HK-2 (cell line): ENCODE results near the gene TMEM63A.
"Not testable (repeated sequence)": the region's sequence is repeated elsewhere in the genome, so short reads cannot be mapped to it uniquely, and the experiment has no call there.

Source experiments
- DNase-seq: peaks from one replicate; pipeline ENCODE4 v3.0.0-alpha.2; 2018; ENCODE audit not compliant: unreplicated experiment

The TMEM63A gene

DNA sequence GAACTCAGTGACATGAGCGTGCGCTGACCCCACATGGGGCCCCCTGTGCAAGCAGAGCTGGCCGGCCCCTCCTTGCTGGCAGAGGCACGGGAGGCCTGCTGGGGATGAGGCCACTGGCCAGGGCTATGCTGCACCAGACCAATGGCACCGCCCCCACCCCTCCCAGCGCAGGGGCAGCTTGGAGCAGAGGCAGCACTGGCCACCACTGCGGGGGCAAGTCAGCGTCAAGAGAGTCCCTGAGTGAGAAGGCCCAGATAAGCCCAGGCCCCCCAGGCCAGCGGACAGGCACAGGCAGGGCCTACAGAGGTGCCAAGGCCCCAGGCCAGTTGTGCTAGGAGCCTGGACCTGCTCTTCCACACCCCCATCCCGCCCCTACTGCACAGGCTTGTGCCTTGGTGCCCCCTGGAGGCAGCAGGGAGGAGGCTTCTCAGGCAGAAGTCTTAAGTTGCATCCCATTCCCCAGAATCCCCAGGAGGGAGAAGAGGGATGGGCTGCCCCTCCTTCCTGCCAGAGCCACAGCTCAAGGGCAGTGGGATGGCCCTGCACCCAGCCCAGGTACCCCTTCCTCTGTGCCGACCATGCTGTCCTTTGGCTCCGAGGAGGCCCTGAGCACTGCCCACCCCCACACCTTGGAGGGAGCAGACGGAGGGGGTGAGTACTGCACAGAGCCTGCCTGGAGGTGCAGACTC is 36.5 kb downstream of the TMEM63A start:
- DNase-seq, result peak; percentile 79

DNA sequence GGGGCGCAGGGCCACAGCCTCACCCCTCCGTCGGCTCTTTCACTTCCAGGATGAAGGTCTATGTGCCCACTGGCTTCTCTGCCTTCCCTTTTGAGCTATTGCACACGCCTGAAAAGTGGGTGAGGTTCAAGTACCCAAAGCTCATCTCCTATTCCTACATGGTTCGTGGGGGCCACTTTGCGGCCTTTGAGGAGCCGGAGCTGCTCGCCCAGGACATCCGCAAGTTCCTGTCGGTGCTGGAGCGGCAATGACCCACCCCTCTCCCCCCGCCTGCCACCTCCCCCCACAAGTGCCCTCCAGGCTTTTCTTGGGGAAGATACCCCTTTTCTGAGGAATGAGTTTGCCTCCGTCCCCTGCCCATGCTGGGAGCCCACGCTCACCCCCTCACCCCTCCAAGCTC is 37.1 kb downstream of the TMEM63A start:
- no peak for DNase-seq

DNA sequence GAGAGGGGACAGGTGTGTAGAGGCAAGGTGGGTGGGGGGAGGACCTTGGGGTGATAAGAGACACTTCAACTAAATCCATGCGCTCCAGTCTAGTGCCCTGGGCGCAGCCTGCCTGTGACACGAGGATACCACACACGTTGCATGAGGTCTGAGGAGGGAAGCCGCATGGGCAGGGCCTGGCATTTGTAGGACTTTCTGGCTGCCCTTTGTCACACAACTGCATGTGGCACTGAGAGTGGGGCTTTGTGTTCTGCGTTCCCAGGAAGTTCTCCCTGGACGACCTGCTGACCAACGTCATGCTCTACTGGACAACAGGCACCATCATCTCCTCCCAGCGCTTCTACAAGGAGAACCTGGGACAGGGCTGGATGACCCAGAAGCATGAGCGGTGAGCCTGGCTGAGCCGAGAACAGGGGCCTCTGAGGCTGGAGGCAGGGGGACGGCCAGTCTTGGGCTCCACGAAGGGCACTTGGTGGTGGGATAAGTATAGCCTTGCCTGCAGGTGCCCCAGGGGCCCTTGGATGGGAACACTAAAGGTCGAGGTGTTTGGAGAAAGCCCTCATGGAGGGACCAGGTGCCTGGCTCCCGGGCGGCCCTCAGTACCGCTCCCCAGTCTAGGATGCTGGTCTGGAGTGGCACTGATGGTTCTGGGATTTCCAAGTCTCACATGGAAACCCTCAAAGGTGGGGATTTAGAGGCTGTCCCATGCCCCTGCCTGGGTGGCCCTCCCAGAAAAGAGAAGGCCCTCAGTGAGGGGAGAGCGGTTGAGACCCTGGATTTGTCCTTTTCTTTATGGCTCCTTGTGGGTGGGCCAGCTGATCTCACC is 37.7 kb downstream of the TMEM63A start:
- no peak for DNase-seq

DNA sequence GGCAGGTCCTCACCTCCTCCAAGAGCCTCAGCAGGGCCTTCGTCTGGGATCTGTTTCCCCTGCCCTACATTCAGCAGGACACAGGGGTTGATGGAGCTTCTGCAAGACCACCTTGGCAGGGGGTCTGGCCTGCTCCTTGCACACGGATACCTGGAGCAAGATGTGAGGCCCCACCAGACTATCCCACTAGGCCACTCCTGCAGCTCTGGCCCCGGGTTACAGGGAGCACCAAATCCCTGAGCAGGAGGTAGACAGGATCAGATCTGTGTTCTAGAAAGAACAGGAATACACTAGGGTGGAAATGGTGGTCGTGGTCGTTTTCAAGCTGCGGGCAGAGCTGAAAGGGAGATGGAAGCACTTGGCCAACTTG is 38.8 kb downstream of the TMEM63A start:
- DNase-seq, result no peak

DNA sequence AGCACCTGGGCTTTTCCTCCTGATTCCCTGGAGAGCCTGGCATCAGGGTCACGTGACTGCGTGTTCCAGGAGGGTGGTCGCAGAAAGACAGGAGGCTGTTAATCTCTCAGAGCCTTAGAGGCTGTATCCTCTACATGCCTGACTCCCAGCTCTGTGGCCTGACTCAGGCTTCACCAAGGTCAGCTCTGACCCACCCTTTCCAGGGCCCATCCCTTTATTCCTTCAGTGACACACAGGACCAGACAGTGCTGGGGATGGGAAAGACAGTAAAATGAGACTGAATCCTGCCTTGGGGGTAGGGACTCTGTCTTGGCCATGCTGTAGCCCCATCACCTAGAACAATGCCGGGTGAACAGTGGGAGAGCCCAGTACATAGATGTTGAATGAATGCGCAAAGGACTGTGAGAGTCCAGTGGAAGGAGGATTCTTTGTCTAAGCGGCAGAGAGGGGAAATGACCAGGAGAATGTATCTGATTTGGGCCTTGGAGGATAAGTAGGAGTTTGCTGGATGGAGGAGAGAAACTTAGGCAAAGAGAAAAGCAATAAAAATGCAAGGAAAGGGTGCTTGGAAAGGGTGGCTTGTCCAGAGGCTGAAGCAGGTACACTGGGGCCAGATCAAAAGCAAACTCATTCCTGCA is 39.3 kb downstream of the TMEM63A start:
- DNase-seq, result no peak

DNA sequence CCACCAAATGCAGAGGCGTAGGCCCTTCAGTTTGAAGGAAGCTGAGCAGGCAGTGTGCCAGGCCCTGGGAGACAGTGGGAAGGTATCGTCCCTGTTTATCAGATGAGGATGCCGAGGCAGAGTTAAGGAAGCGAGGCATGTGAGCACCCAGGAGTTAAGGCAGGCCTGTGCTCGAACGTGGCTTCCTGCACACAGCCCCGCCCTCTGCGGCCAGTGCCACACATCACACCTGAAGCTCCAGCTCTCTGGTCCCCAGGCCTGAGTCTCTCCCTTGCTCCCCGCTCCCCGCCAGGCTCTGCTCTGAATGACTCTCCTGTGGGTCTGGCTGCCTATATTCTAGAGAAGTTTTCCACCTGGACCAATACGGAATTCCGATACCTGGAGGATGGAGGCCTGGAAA is 40.1 kb downstream of the TMEM63A start:
- DNase-seq, result no peak

DNA sequence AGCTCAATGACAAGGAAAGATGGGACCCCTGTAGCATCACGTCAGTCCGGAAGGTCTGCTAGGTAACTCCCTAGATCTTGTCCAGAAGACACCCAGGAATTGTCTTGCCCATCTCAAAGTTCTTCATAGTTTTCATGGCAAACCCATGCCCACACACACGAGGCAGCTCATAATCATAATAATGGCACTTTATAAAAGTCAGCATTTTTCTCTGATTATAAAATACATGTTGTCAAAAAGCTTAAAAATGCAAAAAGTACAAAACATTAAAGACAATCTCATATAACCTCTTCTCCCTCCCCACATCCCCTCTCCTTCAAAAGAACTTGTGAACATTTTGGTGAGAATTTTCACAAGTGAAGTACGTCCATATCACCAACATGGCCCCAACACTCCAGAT is 41.5 kb downstream of the TMEM63A start:
- no peak for DNase-seq

DNA sequence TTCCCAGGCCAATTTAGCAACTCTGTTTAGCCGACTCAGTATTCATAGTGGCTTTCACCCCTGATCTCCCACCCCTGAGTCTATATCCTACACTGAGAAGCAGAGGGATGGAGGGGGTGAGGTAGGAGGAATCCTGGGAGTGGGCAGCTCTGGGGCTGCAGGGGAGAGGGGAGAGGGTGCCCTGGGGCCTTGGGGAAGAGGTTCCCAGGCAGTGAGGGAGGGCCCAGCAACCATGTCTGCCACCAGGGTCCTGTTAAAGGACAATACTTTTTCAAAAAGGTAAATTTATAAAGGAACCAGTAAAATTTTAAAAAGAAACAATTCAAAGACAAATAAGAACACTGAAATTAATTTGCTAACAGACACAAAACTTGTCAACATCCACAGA is 42.0 kb downstream of the TMEM63A start:
- DNase-seq, result no peak

DNA sequence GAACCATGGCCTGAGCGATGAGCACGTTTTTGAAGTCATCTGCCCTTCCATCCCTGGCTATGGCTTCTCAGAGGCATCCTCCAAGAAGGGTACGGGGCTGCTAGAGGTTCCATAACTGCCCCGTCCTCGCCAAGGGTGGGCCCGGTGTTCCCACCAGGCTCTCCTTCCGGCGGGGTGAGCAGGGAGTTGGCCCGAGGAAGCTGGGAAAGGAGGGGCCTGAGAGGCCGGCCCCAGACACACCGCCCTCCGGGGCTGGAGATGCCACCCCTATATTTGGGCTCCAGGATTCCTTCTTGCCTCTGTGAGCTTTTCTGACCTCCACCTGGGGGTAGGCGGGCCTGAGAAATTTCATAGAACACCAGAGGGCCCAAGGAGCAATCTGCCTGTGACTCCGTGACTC is 43.4 kb downstream of the TMEM63A start:
- no peak for DNase-seq

DNA sequence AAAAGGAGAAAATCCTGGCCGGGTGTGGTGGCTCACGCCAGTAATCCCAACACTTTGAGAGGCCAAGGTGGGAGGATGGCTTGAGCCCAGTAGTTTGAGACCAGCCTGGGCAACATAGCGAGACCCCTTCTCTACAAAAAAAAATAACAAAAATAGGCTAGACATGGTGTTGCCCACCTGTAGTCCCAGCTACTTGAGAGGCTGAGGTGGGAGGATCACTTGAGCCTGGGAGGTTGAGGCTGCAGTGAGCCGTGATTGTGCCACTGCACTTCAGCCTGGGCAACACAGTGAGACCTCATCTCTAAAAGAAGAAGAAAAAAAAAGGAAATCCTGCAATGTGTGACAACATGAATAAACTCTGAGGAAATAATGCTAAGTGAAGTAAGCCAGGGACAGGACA is 45.9 kb downstream of the TMEM63A start:
- not testable (repeated sequence) for DNase-seq

DNA sequence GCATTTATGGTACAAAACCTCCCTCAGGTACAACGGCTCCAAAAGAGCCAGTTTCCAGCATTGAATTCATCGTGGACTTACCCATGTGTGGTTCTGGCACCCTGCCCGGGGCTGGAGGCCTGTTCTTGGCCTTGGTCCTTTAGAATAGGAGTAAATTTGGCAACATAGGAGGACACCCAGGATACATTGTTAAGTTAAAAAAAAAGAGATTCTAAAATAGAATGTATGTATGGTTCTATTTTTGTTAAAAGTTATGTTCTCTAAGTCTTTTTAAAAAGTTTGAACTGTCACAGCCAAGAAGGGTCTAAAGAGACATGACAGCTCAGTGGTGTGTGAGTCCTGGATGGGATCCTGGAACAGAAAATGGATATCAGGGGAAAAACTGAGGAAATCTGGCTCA is 46.3 kb downstream of the TMEM63A start:
- DNase-seq, result no peak

DNA sequence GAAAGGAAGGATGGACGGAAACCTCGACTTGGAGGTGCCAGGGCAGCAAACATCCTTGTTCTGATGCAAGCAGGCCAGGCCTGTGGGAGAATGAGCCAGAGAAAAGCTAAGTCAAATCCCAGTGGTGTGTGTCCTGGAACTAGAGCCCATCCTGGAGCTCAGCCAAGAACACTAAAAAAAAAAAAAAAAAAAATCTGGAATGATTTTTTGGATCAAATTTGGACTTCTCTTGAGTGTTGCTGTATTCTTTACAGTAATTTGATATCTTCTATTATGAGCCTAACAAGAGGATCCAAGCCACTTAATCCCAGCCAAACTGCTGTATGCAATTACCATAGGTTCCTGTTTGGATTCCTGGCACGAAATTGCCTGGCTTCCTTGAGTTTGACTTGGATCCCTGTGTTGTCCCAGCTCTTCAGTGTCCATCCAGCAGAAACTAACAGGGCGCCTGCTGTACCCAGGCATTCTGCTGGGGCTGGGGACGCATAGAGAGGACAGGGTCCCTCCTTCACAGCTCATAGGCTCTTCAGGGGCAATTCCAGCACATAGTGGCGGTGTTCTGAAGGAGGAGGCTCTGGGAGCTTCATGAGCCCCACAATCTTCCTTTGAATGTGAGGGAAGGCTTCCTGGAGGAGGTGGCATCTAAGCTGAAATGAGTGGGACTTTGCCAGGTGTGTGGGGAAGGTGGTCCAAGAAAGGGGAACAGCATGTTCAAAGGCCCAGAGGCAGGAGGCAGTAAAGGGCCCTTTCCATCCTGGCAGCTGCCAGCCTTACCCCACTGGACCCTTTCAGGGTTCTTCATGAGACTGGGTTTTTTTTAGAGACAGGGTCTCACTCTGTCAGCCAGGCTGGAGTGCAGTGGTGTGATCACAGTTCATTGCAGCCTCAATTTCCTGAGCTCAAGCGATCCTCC is 47.5 kb downstream of the TMEM63A start:
- no peak for DNase-seq

DNA sequence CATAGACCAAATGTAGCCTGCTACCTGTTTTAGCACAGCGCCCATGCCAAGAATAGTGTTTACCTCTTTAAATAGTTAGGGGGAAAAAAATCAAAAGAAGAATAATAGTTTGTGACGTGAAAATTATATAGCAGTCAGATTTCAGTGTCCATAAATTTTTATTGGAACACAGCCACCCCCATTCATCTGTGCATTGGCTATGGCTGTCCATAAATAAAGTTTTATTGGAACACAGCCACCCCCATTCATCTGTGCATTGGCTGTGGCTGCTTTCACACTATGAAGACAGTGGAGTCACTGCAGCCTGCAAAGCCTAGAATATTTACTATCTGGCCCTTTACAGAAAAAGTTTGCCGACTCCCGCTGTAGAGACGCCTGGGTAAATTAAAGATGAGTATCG is 51.3 kb downstream of the TMEM63A start:
- no peak for DNase-seq

DNA sequence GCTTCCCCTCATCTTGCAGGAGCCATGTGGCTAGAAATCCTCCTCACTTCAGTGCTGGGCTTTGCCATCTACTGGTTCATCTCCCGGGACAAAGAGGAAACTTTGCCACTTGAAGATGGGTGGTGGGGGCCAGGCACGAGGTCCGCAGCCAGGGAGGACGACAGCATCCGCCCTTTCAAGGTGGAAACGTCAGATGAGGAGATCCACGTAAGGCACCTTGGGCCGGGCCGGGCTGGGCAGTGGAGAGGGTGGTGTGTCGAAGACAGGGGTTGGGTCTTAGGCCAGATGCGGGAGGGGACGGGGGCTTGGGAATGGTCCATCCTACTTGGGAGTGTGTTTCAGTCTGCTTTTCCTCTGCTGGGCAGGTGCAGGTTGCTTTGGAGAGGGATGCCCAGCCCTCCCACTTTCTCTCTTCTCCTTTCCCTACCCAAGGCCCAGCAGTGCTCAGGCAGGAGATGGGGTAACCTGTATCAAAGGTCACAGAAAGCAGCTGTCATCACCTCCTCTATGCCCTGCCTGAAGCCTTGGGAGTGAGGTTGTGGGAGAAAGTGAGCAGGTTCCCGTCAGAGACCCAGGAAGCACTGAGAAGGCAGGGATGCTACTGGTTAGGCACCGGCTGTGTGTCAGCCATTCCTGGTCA is 53.4 kb downstream of the TMEM63A start:
- no peak for DNase-seq

DNA sequence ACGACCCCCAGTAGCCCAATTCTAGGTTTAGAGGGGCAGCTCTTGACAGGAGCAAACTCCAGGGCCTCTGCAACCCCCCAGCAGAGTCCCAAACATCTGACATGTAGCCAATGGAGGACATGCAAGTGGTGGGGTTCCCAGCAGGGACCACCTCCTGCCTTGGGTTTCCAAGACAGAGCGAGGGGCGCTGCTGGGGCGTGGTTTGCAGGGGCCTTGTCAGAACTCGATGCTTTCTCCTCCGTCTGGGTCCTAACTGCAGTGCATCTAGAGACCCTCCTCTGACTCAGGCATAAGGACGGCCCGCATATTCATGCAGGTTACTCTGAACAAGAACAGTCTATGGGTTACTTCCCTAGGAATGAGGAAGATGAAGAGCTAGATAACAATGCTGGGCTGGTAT is 55.1 kb downstream of the TMEM63A start:
- DNase-seq, result no peak

DNA sequence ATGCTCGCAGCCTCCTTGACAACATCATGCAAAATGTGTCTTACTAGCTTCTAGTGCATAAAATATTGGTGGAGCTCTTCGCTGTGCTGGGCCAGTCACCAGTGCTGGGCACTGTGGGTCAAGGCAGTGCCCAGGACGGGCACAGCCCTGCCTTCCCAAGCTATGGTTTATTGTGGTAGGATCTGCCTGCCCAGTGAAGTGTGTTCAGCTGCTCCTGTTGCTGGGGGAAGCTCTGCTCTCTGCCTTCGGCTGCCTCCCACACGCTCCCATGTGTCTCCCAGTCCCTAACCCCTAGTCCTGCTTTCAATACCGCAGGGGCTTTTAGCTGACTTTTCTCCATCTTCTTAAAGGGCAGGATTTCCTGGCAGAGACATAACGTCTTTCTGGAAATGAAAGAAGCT is 56.6 kb downstream of the TMEM63A start:
- DNase-seq, result no peak

DNA sequence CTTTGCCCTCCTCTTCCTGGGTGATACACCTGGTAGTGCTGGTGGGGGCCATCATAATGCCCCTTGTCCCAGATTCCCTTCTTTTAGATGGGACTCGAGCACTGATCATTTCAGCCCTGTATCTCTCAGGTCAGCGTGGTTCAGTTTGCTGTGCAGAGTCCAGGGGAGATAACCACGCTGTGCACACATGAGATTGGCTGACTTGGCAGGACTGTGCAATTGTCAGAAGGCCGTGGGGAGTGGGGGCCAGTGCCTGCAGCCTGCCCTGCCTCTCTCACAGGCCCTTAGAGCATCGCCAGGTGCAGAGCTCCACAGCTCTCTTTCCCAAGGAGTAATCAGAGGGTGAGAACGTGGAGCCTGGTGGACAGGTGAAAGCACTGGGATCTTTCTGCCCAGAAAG is 57.1 kb downstream of the TMEM63A start:
- no peak for DNase-seq

DNA sequence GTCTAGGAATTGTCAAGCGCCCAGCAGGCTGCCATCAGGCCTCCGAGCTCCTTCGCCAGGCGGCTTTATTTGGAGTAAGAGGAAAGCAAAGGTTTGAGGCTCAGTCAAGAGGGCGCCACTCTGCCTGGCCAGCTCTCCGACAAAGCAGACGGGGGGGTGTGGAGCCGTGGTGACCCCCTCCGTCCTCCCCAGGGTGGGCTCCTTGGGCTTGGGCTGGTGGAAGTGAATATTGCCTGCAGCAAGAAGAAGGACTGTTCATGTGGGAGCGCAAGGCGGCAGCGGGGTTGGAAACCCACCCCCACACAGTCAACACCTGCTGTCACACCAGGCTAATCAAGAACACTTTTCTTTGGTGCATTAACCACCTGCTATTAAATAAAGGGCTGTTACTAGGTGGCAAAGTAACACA is 57.6 kb downstream of the TMEM63A start:
- no peak for DNase-seq

DNA sequence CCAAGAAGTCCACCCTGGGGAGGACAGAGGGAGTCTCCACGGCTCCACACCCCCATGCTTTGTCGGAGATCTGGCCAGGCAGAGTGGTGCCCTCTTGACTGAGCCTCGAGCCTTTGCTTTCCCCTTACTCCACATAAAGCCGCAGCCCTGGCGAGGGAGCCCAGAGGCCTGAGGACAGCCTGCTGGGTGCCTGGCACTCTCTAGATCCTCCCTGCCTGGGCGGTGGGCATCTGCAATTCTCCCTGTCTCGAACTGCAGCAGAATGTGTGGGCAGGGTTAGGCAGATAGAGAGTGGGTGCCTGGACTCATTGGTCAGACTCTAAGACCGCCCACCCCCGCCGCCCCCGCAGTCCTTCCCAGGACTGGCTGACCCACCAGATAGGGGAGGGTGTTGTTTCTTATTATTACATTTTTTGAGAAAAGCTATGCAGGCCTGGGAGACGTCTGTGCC is 58.3 kb downstream of the TMEM63A start:
- no peak for DNase-seq

DNA sequence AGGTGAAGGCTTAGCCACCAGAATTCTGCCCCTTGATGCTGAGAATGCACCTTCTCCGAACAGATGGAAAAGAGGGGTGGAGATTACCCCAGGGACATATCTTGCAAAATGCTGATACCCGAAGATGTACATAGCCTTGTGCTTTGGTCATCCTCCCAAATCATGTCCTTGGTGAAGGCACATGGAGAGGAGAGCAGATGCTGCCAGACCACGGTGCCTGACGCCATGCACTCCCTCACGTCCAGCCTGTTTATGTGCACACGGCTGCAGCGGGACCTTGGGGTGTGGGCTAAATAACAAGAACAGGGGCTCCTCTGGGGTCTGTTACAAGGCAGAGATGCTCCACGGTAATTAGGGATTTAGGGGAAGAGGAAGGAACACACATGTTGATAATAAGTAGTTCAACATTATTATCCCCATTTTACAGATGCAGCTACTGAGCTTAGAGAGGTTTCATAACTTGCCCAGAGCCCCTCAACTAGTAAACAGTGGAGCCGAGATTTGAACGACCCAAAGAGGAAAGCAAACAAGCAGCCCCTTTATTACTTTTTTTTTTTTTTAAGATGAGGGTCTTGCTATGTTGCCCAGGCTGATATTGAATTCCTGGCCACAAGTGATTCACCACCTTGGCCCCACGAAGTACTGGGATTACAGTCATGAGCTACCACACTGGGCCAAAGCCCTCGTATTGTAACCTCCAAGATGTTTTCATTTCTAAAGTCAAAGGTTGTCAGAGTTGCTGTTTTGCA is 59.4 kb downstream of the TMEM63A start:
- DNase-seq, result no peak
